ENCODE results near the gene SREBF2.

DNA sequence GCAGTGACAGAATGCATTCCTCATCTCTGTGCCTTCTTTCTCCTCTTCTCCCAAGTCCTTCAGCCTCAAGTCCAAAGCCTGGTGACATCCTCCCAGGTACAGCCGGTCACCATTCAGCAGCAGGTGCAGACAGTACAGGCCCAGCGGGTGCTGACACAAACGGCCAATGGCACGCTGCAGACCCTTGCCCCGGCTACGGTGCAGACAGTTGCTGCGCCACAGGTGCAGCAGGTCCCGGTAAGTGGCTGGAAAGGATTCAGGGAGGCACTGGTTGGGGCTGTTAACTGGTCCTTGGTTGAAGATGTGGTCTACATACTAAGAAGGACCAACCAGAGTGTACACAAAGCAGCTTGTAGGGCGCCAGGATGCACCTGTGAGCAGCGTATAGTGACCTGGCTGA lies 35.7 kb downstream of the SREBF2 start:
- no peak for TF ChIP-seq POLR2AphosphoS5 (IDR thresholded peaks at IDR 0.05; ENCODE audit: low read depth, low read length)
- TF ChIP-seq TAF1 (IDR thresholded peaks at IDR 0.05; ENCODE audit: borderline replicate concordance, insufficient read depth, low read length) = no peak
- TF ChIP-seq, protein P1, sequence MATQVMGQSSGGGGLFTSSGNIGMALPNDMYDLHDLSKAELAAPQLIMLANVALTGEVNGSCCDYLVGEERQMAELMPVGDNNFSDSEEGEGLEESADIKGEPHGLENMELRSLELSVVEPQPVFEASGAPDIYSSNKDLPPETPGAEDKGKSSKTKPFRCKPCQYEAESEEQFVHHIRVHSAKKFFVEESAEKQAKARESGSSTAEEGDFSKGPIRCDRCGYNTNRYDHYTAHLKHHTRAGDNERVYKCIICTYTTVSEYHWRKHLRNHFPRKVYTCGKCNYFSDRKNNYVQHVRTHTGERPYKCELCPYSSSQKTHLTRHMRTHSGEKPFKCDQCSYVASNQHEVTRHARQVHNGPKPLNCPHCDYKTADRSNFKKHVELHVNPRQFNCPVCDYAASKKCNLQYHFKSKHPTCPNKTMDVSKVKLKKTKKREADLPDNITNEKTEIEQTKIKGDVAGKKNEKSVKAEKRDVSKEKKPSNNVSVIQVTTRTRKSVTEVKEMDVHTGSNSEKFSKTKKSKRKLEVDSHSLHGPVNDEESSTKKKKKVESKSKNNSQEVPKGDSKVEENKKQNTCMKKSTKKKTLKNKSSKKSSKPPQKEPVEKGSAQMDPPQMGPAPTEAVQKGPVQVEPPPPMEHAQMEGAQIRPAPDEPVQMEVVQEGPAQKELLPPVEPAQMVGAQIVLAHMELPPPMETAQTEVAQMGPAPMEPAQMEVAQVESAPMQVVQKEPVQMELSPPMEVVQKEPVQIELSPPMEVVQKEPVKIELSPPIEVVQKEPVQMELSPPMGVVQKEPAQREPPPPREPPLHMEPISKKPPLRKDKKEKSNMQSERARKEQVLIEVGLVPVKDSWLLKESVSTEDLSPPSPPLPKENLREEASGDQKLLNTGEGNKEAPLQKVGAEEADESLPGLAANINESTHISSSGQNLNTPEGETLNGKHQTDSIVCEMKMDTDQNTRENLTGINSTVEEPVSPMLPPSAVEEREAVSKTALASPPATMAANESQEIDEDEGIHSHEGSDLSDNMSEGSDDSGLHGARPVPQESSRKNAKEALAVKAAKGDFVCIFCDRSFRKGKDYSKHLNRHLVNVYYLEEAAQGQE (IDR thresholded peaks at IDR 0.05; ENCODE audit: insufficient read depth in 1 of 2, low read depth in 2 of 2, low read length in 2 of 2) = no peak
- no peak for TF ChIP-seq SIN3A (IDR thresholded peaks at IDR 0.05; ENCODE audit: borderline replicate concordance, insufficient read depth, low read length)
- no peak for TF ChIP-seq FOXP2 (optimal IDR thresholded peaks at IDR 0.05; ENCODE audit: borderline replicate concordance, extremely low read depth, extremely low read length, insufficient read depth)

Measured in PFSK-1 (cell line).